DMS53 treated with DMSO at 0.1 percent for 48 hours (cell line): ENCODE measurements around the gene PSTPIP2.
"Not testable (repeated sequence)": the region's sequence is repeated elsewhere in the genome, so short reads cannot be mapped to it uniquely, and the experiment has no call there.

Experiments
- DNase-seq: peaks from one replicate; lab custom pipeline; 2025; ENCODE audit not compliant: unreplicated experiment; lab: John Stamatoyannopoulos, UW

The PSTPIP2 gene

GRCh38 chr18:46037512-46038305 lies 34.4 kb downstream of the PSTPIP2 start:
- DNase-seq: no peak

DNA sequence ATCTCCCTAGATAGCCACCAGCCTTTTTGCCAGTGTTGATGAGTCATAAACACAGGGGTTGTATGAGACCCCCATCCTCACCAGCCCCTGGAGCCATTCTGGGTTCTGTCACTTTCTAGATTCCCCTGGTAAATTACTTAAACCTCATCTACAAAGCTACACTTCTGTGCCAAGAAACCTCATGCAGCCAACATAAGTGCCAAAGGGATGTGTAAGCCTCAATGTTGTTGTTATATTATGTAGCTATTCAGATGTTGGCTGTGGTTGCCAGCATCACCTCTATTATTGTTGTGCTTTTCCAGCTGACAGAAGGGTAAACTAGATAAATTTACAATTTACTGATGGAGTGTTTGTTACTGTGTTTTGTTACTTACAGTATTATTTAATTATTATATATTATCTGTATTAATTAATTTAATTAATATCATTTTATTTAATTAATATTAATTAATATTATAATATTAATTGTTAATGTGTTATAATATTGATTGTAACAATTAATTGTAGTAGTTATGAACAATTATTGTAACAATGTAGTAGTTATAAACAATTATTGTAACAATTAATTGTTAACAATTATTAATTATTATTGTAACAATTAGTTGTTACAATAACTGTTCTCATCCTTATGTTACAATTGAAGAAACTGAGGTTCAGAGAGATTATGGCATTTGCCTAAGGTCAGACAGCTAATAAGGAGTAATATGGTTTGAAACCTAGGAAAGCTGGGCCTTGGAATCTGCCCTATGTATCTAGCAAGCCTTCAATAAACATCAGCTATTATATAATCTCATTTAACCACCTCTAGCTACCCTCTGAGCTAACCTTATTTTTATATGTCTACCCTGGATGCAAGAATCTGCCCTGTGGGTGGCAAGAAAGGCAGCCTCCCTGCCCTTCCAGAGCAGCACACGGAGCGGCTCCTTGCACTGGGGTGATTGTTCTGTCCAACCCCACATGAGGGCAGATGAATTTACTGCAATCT lies 36.1 kb downstream of the PSTPIP2 start:
- DNase-seq: no peak

DNA sequence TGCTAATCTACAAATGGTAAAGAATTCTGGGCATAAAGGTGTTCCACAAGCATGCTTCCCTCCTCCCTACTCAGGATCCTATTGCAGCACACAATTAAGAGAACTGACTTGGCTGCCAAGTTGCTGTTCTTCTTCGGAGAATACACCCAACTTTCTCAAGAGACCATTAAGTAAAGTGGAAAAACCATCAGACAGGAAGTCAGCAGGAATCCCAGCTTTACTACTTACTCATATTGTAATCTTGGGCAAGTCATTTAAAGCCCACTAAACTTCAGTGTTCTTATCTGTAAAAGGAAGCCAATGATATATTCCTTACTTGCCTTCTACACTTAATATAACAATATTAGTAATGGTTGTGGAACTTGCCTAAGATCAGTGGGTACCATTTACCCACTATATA lies 37.8 kb downstream of the PSTPIP2 start:
- DNase-seq: no peak

GRCh38 chr18:46031741-46032140 lies 40.3 kb downstream of the PSTPIP2 start:
- DNase-seq: no peak

DNA sequence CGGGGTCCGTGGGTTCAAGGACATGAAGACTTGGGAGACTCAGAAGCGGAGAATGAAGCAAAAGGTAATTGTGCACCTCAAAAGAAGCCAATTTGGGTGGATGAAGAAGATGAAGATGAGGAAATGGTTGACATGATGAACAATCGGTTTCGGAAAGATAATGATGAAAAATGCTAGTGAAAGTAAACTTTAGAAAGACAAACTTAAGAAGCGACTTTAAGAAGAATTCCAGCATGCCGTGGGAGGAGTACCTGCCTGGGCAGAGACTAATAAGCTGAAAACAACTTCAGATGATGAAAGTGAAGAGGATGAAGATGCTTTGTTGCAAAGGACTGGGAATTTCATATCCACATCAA lies 43.5 kb downstream of the PSTPIP2 start:
- no peak for DNase-seq

DNA sequence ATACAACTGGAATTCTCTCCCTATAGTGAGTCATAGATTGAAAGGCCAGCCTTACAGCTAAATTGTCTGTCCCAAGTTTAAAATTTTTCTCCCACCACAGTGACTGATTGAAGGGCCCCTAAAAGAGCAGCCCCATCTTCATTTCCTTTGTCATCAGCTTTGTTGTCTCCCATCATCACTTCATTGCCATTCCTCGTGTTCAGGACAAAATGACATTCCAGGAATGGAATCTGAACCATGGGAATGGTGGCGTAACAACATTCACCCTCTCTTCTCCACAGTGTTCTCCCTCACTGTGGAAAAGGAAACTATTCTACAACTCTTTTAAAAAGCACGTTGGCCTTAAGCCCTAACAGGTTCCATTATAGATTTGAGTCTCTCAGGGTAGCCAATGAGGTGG lies 52.1 kb downstream of the PSTPIP2 start:
- DNase-seq: no peak

DNA sequence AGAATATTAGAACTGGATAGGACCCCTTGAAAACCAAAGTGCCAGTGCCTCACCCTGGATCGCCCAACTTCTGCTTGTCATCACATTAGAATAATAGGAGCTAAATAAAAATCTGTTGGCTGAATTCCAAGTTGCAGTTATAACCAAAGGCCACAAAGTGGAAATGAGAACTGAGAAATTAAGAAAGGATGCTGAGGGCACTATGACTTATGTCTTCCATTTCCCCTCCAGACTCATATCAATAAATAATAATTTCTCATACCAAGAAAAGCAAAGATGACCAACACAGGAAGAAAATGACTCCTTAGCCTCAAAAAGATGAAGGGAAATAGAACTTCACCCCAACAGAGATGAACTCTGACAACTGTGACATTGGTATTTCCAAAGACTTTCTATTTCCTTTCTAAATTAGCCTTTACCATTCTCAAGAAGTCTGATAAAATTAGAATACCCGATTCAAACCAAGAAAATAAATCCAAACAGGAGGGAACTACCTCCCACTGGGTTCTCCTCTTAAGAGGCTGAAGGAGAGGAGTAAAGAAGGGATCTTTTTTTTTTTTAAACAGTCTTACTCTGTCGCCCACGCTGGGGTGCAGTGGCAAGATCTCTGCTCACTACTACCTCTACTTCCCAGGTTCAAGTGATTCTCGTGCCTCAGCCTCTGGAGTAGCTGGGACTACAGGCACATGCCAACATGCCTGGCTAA lies 58.4 kb downstream of the PSTPIP2 start:
- DNase-seq: no peak

DNA sequence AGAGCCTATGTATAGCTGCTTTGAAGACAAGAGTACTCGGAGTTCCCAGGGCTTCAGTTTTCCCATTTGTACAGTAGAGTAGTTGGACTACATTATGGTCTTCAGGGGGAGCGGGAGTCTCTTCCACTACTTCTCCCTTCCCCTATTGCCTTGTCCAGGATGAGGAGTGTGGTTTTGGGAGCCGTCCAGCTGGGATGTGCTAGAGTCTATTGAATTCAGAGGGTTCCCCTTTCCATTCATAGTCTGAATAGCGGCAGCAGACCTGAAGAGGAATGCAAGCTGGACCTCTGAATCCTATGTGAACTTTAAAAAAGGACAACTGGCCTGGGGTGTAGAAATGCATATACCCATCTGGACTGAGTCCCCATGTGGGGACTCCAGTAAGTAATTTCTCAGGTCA lies 61.4 kb downstream of the PSTPIP2 start:
- no peak for DNase-seq

DNA sequence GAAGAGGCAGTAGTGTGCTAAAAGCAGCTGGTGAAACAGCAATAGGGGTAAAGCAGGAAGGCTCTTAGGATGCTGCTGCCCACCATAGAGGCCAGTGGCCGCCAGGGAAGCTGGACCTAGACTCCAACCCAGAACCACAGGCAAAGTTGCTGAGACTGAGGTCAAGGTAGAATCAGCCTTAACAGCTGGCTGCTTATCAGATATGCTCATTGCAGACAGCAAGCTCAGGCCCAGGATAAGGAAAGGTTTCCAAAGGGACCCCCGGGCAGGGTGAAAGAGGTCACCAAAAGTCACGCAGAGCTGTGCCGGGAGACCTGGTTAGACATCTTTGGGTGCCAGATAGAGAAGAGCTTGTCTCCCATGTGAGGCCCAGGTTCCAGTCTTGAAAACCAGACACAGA lies 62.0 kb downstream of the PSTPIP2 start:
- DNase-seq: no peak

DNA sequence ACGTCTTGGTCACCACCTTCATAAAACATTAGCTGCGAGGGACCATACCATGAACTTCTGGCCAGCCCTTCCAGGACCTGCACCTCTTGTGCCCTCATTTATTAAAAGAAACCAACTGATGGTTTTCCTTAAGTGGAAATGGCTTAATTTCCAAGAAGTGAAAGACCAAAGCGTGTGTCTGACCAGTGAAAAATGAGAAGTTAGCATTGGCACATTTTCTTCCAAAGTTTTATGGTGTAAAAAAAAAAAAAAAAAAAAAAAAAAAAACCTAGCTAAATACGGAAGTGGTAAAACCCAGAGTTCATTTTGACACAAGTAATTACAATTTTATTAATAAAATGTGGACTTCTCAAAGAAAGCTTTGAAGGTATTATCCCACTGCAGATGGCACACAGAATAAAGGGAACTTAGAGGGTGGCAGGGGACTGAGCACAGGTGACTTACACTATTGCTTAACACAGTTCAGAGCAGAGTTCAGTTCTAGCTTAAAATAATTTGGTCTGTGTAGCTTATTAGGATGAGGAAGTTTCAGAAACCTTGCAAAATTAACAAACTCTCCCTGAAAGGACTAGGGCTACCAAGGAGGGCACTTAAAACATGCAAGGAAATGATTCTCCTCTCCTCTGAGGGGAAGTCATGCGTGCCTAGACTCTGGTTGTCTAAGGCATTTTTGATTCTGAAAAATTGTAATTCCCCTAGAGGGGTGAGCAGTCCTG lies 62.8 kb downstream of the PSTPIP2 start:
- DNase-seq: no peak

- DNase-seq: no peak
These were observed 63.5 kb downstream of the PSTPIP2 start for GRCh38 chr18:46008531-46008930.

DNA sequence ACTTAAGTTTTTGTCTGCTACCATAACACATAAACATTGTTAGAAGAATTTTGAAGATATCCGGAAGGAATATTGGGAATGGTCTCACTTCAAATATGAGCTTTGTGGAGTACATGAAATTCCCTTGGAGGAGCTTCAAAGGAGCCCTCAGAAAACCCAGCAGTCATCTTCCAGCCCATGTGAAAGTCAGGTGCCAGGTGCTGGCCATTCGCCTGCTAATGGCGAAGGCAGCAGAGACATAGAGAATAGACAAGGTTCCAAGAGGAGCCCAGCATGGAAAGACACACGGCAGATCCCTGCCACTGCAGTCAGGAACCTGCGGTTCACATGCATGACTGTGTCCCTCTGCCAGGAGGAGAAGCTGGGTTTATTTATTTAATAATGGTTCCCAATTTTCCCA lies 64.9 kb downstream of the PSTPIP2 start:
- DNase-seq: no peak

DNA sequence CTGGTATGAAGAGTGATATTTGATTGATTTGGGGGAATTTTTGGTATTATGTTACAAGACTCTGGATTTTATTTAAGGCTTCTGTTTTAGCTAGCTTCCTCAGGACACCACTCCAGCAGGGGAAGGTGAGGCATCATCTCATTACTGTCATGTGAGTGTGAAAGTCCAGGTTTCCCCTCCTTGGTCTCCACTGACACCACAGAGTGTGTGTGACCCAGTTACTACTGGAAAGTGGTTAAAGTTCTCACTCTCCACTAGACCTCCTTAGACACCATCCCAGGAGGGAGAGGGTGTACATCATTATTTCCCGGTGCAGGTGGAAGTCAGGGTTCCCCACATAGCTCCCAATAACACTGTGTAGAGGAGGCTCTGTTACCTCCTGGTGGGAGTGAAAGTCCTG lies 69.1 kb downstream of the PSTPIP2 start:
- DNase-seq: no peak

DNA sequence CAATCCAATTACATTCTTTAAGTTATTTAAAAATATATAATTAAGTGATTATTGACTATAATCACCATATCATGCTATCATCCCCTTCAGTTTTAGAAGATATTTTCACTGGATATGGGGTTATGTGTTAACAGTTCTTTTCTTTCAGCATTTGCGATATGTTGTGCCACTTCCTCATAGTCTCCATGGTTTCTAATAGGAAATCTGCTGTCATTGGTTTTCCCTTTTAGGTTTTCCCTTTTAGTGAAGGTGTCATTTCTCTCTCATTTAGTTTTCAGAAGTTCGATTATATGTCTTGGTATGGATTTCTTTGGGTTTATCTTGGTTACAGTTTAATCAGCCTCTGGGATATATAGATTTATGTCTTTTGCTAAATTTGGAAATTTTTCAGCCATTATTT lies 70.2 kb downstream of the PSTPIP2 start:
- no peak for DNase-seq

DNA sequence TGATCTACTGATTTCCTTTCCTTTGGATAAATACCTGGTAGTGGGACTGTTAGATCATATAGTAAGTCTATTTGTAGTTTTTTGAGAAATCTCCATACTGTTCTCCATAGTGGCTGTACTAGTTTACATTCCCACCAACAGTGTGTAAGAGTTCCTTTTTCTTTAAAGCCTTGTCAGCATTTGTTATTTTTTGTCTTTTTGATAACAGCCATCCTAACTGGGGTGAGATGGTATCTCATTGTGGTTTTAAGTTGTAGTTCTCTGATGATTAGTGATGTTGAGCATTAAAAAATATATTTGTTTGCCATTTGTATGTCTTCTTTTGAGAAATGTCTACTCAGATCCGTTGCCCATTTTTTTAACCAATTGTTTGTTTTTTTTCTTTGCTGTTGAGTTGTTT lies 71.0 kb downstream of the PSTPIP2 start:
- DNase-seq: no peak

DNA sequence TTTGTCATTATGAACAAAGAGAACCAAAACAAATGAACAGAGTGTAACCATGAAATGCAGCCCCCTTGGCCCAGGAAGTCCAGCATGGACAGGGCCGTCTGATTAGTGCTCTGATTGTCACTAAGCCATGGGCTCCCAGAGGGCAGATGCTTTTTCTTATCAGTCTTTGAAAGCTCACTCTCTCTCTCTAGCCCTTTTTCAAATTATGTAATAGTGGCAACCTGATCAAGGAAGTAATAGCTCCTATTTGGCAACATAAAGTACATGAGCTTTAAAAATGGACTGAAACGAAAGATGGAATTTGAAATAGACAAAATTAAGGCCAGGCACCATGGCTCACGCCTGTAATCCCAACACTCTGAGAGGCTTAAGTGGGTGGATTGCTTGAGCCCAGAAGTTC lies 72.5 kb downstream of the PSTPIP2 start:
- DNase-seq: no peak

DNA sequence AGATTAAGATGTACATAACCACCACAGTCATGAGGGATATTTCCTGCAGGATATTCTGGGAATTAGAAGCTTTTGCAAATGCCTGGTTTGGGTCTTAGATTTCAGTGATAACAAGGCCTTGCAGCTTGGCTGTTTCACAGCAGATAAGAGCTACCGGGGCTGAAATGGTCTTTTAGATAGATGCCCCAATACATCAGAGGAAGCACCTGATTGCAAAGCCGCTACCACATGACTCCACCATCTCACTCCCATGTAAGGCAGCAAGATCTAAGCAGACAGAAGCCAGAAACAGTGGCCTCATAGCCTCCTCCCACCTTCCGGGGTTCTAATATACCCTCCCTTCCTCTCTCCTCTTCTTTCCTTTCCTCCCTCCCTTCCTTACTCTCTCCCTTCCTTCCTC lies 73.8 kb downstream of the PSTPIP2 start:
- DNase-seq: no peak

GRCh38 chr18:45997700-45998151 lies 74.3 kb downstream of the PSTPIP2 start:
- no peak for DNase-seq

DNA sequence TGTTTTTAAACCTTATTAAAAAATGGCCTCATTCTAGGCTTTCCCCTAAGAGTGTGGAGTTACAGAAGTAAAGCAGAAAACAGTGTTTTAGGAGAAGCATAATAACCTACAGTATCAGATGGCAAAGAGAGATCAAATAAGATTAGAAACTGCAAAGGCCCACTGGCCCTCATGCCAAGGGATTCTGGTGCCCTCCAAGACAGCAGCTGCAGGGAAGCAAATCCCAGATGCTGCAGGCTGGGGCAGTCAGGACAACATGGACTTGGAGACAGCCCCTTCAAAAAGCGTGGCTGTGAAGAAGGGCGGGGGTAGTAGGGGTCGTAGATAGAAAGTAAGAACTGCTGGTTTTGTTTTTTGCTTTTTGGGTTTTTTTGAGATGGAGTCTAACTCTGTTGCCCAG lies 76.6 kb downstream of the PSTPIP2 start:
- DNase-seq: no peak

DNA sequence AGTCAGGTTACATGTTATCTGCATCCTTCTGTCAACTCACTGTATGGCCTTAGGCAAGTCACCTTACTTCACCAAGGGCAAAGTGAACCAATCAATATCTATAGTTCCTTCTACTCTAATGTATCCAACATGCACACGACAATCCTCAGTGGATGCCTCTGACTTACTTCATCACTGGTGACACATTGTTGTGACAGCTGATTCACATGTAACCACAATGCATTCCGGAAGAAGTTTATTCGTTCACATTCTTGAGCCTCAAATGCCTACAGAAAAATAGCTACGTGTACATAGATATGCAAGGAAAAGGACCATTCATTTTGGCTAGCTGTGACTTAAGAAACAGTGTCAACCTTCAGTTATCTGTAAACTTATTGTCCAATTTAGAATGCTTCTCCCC lies 78.6 kb downstream of the PSTPIP2 start:
- no peak for DNase-seq

DNA sequence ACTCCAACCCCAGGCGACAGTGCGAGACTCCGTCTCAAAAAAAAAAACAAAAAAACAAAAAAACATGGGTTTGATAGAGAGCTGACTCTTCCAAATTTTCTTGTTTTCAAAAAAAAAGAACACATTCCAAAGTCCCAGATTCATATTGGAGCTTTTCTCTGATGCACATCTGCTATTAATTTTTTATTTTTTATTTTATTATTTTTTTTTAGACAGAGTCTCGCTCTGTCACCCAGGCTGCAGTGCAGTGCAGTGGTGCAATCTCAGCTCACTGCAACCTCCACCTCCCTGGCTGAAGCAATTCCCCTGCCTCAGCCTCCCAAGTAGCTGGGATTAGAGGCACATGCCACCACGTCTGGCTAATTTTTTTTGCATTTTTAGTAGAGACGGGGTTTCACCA lies 79.5 kb downstream of the PSTPIP2 start:
- not testable (repeated sequence) for DNase-seq
